OCI-M1 (cell line): ENCODE data around the gene LSM7.

Experiments
- DNase-seq: peaks from one replicate; lab custom pipeline; 2025; lab: John Stamatoyannopoulos, UW

Gene LSM7

DNA sequence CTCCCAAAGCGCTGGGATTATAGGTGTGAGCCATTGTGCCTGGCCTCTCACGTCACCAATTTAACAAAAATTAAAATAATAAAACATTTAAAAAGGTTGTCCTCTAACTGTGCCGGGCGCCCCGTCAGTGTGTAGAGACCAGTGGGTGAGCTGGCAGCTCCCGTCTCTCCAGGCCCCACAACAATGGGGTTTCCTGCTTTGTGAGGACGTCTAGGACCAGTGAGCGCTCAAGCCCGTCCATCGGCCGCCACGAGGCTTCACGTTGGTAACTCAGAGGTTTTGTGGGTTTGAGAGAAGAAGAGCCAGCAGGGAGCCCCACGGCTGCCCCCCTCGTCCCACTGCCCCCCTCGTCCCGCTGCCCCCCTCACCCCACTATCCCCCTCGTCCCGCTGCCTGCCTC is 4.7 kb downstream of the LSM7 start:
- DNase-seq = no peak

DNA sequence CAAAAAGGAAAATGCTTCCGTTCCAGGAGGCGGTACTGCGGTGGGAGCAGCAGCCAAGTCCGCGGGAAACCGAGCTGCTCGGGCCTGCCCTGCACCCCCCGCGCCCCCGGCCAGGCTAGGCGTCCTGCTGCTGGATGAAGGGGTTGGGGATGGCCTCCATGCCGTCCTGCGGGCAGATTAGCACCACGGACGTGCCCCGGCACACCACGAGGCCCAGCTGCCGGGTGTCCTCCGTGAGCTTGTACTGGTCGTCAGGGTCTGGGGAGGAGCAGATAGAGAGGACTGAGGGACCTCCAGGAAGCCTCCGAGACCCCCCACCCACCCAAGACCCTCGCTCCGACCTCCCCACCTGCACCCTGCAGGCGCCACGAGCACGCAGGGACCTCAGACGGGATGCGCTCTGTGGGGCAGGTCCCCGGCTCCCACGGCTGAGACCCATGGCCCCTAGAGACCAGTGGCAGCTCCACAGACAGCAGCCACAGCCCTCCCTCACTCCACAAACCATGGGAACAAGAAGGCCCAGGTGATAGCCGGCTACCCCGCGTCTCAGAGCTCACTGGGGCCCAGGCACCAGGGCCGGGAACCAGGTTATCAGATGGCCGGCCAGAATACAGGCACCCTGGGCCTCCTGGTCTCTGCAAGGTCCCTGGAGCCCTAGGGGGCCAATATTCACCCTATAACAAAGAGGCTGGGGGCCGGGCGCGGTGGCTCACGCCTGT is 6.7 kb downstream of the LSM7 start:
- no peak for DNase-seq

DNA sequence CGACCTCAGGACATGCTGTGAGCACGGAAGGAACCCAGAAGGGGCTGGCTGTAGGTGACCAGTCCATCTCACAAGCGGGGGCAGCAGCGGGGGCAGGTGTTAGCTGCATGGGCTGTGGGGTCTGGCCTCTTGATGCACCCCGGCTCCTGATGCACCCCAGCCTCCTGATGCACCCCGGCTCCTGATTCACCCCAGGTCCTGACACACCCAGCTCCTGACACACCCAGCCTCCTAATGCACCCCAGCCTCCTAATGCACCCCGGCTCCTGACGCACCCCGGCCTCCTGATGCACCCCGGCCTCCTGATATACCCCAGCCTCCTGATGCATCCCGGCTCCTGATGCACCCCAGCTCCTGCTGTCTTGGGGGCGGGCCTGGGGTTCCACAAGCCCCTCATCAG is 7.4 kb downstream of the LSM7 start:
- no peak for DNase-seq

DNA sequence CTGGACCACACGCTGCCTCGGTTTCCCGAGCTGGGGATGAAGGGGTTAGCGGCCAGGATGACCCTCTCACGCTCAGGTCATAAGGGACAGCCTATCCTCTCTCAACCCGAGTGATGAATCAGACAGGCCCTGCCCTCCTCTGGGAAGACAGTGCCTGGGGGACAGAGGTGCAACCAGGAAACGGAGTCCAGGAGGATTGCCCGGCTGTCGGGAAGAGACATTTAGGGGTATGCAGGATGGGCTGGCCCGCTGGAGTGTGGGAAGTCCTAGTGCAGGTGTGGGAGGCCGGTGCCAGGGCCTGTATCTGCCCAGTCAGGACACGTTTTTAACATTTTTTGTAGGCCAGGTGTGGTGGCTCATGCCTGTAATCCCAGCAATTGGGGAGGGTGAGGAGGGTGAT is 8.3 kb downstream of the LSM7 start:
- DNase-seq = no peak

DNA sequence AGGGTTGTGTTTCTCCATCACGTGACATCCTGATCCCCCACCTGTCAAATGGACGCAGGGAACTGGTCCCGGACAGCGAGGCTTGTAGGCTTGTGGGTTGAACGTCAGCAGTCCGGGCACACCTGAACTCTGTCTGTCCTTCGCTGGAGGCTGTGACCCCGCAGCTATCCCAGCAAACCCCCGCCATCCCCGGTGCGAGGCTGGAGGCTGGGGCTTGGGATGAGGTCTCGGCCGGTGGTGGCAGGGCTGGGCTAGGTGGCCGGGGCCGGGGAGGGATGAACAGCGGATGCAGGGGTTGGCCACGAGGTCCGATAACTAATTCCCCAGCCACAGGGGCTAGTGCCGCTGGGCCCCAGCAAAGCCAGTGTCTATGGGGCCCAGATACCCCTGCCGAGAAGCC is 8.8 kb downstream of the LSM7 start:
- no peak for DNase-seq

DNA sequence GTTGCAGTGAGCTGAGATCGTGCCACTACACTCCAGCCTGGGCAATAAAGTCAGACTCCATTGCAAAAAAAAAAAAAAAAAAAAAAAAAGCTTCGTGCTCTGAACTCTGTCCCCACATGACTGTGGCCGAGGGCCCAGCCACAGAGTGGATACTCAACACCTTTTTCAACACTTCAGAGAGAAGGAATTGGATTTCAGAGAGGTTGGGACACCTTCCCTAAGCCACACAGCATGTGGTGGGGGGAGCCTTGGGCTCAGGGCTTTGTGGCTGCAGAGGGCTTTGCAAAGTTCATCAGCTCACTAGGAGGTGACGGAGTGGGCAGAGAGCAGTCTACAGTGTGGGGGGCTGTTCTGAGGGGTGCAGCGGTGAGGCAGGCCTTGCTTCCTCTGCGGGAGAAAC is 9.5 kb downstream of the LSM7 start:
- DNase-seq = no peak

DNA sequence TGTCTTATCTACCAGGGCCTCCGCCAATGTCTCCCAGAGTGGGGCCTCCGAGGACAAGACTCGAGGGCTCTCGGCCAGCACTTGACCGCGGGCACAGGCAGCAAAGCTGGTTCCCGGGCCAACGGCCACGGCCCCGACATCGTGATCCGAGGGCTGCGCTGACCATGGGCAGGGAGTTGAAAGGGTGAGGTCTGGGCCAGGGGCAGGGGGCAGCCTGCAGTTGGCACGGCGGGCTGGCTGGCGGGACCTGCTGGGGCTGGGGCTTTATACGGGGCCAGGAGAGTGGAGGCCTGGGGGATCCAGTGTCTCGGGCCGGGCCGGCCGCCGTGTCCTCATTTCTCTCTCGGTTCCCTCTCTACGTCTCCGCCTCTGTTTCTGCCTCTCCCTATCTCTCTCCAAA is 10.6 kb downstream of the LSM7 start:
- no peak for DNase-seq

DNA sequence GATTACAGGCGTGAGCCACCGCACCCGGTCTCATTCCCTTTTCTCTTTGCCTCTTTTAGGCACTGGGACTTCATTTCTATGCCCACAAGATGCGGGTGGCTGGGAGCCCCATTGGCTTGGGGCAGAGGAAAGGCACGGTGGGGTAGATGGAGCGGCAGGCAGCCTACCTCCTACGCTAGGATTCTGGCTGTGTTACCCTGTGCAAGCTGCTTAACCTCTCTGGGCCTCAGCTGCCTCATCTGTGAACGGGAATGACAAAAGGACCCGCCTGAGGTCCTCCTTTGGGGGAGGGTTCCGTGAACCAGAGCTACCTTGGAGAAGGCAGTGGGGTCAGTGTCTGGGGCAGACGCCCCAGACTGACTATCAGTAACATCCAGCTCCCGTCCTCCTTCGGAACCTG is 11.1 kb downstream of the LSM7 start:
- DNase-seq = no peak

DNA sequence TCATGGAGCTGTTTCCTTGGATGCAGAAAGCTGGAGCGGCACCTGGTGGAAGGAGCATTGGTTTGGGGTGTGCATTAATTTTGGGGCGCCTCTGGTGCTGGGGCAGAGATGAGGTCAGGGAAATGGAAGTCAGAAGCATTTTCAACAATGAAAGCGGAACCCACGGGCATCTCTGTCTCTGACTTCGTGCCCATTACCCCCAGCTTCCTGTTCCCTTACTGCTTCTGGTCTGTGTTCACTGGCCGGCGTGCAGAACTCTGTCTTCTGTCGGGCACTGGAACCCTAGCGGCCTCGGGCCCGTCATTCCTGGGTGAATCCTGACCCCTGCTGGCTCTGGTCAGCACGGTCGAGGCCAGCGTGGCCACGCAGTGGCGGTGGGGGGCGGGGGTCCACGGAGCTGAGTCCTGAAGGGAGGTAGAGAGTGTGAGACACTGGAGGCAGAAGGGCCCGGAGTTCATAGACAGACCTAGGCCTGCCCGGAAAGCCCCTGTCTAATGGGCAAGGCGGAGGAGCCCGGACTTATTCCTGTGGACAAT is 12.5 kb downstream of the LSM7 start:
- peak; percentile 53 for DNase-seq

DNA sequence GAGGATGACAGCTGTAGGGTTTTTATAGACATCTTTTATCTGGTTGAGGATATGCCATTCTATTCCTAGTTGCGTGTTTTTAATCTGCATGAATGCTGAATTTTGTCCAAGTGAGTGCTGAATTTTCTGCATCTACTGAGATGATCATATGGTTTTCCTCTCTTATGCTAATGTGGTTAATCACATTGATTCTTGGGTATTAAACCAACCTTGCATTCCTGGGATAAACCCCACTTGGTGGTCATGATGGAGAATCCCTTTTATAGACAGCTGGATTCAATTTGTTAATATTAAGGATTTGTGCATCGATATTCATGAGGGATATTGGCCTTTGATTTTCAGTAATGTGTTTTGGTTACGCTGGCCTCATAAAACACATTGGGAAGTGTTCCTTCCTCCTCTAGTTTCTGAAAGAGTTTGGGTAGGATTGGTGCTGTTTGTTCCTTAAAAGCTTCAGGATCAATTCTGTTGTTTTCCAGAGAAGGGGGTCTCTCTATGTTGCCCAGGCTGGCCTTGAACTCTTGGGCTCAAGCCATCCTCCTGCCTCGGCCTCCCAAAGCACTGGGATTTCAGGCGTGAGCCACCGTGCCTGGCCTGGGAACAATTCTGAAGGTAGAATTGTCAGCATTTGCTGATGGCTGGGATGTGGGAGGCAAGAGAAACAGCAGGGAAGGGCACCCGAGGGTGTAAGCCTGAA is 13.1 kb downstream of the LSM7 start:
- DNase-seq = peak; percentile 2

DNA sequence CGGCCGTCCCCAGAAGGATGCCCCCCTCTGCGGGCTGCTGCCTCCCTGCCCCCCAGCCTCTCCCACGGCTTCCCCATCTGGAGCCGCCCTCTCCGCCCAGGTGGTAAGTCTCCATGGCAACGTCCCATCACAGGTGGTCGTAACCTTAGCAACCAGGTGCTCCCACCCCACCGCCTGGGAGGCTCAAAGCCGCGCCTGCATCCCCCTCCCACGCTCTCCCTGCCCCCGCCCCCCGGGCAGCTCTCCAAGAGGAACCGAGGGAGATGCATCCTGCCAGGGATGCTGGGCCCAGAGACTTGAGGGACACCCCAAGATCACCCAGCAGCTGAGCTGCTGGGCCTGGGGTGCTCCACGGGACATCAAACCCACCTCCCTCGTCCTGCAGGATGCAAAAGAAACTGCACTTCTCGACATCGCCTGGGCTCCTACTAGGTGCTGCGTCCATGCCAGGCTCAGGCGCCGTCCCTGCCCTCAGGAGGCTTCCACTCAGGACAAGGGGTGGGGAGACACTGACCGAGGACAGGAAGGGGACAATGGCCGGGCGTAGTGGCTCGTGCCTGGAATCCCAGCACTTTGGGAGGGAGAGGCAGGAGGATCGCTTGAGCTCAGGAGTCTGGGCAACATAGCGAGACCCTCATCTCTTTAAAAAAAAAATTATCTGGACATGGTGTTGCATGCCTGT is 15.4 kb downstream of the LSM7 start:
- DNase-seq = no peak

DNA sequence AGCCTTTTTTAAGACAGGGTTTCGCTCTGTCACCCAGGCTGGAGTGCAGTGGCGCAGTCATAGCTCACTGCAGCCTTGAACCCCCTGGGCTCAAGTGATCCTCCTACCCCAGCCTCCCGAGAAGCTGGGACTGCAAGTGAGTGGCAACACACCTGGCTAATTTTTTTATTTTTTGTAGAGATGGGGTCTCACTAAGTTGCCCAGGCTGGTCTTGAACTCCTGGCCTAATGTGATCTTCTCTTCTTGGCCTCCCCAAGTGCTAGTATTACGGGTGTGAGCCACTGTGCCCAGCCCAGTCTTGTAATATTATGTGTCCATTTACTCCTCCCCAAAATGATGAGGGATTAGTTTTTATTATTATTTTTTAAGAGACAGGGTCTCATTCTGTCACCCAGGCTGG is 17.3 kb downstream of the LSM7 start:
- DNase-seq = no peak

DNA sequence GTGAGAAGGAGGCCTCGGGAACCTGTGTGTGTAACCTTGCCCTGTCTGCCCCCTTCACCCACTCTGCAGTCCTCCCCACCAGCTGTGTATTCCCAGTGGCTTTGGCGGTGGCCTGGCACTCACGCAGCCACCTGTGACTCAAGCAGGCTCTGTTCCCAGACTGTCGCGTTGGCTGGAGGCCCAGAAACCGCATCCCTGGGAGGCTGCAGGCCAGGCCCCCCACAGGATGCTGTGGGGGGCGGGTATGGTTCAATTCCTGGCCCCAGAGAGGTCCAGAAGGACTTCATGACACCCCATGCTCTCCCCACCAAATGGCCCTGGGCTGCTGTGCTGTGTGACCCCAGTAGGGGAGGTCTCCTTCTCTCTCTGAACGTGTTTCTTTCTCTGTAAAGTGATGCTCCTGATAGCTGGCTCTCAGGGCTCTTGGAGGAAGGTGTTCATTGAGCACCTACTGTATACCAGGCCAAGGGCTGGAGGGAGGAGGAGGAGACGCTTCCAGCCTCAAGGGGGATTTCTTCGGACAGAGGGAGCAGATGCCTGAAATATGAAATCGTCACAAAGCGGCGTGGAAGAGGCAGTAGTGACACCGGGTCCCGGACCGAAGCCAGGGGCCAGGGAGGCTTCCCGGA is 18.5 kb downstream of the LSM7 start:
- no peak for DNase-seq

DNA sequence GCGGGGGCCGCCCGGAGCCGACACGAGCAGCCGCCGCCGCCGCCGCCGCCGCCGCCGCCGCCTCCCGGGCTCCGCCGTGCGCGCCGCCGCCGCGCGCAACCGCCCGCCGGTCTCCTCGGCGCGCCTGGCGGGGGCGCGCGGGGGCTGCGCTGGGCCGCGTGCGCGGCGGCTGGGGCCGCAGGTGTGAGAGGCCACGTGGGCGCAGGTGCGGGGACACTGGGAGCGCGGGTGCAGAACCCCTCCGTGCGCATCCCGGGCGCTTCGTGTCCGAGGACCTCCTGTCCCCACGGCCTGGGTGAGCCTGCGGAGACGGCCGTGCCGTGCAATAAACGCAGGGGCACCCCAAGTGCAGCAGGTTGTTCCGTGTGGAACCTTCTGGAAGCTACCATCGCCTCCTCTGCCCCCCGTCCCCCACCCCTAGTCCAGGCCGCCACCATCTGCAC is 20.3 kb downstream of the LSM7 start, which contains the start of gene LINGO3:
Gene LINGO3, minus strand, starts transcription at position 41 of the 443 bp plus-strand sequence. CDS start 16,378 bp downstream, outside the sequence.
- DNase-seq = no peak

DNA sequence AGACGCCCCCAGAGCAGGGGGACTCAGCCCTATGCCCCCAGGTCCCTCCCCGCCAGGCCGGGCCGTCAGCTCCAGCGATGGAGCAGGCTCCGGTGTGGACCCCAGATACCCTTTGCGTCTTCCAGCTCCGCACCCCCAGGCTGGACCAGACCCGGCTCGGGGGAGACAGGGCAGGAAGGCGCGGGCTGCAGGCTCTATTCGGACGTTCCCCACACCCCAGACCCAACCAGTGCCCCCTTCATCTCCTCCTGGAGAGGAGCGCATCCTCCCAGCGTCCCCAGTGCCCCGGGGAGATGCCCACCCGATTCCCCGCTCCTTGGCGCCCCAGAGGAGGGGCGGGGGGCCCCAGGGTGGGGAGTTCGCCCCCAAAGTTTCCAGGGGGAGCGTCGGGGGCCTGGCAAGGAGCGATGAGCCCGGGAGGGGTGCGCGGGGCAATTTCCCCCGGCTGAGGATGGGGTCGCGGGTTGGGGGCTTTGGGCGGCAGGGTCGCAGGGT is 20.8 kb downstream of the LSM7 start:
- no peak for DNase-seq

DNA sequence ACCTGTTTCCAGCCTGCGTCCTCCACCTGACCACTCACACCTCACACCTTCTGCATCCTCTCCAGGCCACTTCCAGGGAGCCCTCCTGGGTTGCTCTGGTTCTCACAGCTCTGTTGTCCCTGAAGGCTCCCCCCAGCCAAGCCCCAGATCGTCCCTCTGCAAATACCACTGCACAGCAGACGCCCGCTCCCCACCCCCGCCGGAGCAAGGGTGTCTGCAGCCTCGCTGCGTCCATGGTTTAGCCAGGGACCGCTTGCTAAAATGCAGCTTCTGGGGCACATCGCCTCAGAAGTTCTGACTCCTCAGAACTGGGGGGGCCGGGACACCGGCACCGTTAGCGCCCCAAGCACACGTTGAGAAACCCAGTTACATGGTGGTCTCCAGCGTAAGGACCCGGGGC is 21.4 kb downstream of the LSM7 start:
- no peak for DNase-seq

DNA sequence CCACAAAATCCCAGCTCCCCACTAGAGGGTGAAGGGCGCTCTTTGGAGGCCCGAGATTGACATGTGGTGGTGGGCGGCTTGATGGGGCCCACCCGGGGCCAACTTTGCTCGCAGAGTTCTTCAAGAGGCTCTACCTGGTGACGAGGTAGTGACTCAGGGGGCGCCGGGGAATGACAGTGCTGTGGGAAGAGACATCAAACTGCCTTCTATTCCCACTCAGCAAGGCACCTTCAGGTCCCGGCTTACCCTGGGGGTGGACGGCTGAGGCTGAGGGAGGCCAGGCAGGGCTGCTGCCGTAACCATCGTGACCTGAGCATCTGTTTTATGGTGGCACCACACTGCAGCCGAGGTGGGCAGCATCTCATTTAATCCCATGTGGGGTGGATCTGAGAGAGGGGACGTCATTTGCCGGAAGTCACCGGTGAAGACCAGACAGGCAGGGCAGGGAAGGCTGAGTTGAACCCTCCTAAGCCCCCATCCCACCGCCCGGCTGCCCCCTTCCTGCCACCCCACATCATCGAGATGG is 22.0 kb downstream of the LSM7 start:
- no peak for DNase-seq

DNA sequence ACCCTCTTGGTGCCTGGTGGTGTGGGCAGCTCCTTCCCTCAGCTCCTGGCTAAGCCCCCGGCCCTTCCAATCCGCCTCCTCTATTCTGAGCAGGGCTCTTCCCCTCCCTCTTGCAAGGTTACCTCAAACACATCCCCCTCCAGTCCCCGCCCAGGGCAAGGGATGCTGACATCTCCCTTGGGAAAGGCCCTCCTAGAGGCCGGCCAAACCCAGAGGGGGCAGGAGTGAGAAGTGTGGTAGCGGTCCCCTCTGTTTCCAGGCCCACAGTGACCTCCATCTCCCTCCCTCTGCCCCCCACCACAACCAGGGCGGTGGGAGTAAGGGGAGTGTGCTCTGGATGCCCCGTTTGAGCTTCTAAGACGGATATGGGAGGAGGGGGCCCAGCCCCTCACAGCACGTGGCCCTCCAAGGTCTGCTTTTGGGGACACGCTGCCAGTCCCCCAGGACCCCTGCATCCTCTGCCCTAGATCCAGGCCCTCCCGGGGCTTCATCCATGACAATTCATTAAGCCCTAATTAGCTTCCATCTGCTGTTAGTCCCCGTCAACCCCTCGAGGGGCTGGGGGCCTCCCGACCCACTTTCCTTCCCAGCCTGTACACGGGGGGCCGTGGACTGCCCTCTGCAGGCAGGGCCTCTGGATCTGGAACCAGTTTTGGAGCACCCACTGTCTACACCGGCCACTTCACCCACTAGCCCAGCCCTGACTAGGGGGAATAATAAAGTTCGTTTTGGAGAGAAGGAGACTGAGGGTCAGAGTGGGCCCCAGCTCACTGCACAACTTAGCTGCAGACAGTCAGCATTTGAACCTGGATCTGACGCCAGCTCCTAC is 22.7 kb downstream of the LSM7 start:
- DNase-seq = no peak

DNA sequence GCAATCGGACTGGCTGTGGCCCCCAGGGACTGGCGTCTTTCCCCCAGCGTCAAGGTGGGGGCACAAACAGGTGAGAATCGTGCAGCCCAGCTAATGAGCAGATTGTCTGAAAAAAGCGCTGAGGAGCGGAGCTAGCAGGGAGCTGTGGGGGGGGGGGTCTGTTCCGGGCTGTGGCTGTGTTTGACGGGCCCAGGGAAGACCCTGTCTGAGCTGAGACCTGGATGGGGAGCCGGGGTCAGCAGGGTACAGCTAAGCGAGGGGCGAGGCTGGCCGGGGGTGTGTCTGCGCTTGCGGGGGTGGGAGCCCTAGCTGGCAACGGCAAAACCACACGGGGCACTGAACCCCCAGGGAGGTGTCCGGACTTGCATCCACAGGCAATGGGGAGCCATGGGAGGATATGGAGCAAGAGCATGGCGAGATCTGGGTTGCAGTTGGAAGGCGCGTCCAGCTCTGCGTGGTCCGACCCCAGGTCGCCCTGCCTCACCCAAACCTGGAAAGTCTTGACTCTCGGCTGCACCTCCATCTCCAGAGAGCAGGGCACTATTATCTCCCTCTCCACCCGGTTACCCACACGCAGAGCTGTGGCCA is 25.1 kb downstream of the LSM7 start:
- DNase-seq = no peak

DNA sequence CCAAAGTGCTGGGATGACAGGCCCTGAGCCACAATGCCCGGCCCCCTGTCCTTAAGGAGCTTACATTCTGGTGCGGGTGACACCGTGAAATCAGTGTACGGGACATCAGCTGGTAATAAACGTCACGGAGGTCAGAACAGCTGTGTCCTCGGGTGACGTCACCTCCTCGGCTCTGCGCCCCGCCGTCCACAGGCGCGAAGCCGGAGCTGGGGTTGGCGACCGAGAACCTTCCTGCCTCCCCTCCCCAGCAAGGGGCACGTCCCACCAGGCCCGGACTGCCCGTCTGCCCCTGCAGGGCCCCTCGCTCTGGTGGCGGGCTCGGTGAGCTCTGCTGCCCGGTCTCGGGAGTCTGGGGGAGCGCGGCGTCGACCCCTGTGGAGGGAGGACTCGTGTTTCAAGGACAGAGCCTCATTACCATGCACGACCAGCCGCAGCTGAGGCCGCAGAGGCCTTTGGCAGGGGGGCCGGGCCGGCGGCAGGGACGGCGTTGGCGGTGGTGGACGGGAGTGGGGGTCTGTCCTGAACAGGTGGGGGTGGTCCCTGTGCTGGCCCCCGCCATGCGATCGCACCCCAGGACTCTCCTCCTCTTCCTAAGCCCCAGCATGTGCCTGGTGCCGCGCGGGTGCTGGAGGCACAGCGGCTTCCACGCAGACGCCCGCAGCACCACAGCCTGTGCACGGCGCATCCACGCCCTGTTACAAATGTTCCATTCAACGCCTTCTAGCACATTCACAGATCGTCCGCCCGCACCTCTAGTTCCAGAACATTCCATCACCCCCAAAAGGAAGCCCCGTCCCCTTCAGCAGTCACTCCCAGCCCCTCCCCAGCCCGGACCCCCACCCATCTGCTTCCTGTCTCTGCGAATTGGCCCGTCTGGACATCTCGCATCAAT is 25.8 kb downstream of the LSM7 start:
- DNase-seq = no peak
